AG09309 (cell line): Measurements from ENCODE around the gene GRB10.

ENCODE experiments used
- DNase-seq: peaks from one replicate; pipeline ENCODE4 v3.0.0-alpha.2; 2010; ENCODE audit warnings: low read depth
- H3K4me3 ChIP-seq: 2 replicates; pipeline ENCODE4 v1.5.1; 2011; ENCODE audit warnings: mild to moderate bottlenecking, low read depth, low read length, moderate library complexity; ENCODE audit not compliant: control insufficient read depth
- CTCF ChIP-seq: IDR thresholded peaks from 2 replicates; pipeline ENCODE4 v1.5.1; 2011; ENCODE audit warnings: mild to moderate bottlenecking, low read depth, low read length, inconsistent platforms; ENCODE audit not compliant: insufficient read depth, control insufficient read depth; ENCODE audit errors: missing control alignments

The GRB10 gene

GRCh38 chr7:50672045-50672444 is 110.7 kb downstream of the GRB10 start:
- H3K4me3 ChIP-seq: no peak overlapping the region
- no peak for DNase-seq
- TF ChIP-seq CTCF: no peak

GRCh38 chr7:50671386-50671785 is 111.3 kb downstream of the GRB10 start:
- H3K4me3 ChIP-seq: no peak overlapping the region
- DNase-seq: no peak
- TF ChIP-seq CTCF: no peak

GRCh38 chr7:50669890-50670289 is 112.8 kb downstream of the GRB10 start:
- H3K4me3 ChIP-seq: no peak overlapping the region
- no peak for TF ChIP-seq CTCF
- no peak for DNase-seq

- DNase-seq: no peak
- H3K4me3 ChIP-seq: no peak overlapping the region
- TF ChIP-seq CTCF: no peak
Measured at GRCh38 chr7:50667789-50668226, 114.9 kb downstream of the GRB10 start.

- DNase-seq: no peak
- TF ChIP-seq CTCF: no peak
- no peak overlapping the region for H3K4me3 ChIP-seq
Measured at GRCh38 chr7:50667338-50667737, 115.4 kb downstream of the GRB10 start.

GRCh38 chr7:50666124-50666496 is 116.6 kb downstream of the GRB10 start:
- no peak for TF ChIP-seq CTCF

More at GRCh38 chr7:50666124-50666496, 116.6 kb downstream of the GRB10 start:
- H3K4me3 ChIP-seq: no peak overlapping the region
- no peak for DNase-seq
